DOHH2 (cell line): Measurements from ENCODE around the gene HIPK1.
"Not testable (repeated sequence)": the region's sequence is repeated elsewhere in the genome, so short reads cannot be mapped to it uniquely, and the experiment has no call there.

Experiments used
- H3F3A ChIP-seq: fragments of 200-600 bp; sonication (generic), shearing (Covaris generic); 2 replicates; pipeline ENCODE4 v1.6.0; 2016; ENCODE audit warnings: antibody characterized with exemption, mild to moderate bottlenecking; ENCODE audit not compliant: control insufficient read depth, insufficient read depth
- H3K27ac ChIP-seq: fragments of 200-600 bp; sonication (generic); 2 replicates; pipeline ENCODE4 v1.5.1; 2014; ENCODE audit warnings: low read depth, mild to moderate bottlenecking, low read length, moderate library complexity
- H3K27me3 ChIP-seq: fragments of 200-600 bp; sonication (generic); 2 replicates; pipeline ENCODE4 v1.6.1; 2014; ENCODE audit warnings: mild to moderate bottlenecking, low read length, mixed read lengths; ENCODE audit not compliant: control insufficient read depth
- H3K36me3 ChIP-seq: fragments of 200-600 bp; sonication (generic); 2 replicates; pipeline ENCODE4 v1.6.1; 2014; ENCODE audit warnings: mild to moderate bottlenecking, low read length, moderate library complexity, mixed read lengths; ENCODE audit not compliant: control insufficient read depth
- H3K4me1 ChIP-seq: fragments of 200-600 bp; sonication (generic); 2 replicates; pipeline ENCODE4 v1.6.1; 2014; ENCODE audit warnings: mild to moderate bottlenecking, low read length, mixed read lengths; ENCODE audit not compliant: control insufficient read depth
- H3K4me2 ChIP-seq: fragments of 200-600 bp; sonication (generic); 2 replicates; pipeline ENCODE4 v1.6.0; 2014; ENCODE audit warnings: mild to moderate bottlenecking, low read length, moderate library complexity
- H3K4me3 ChIP-seq: fragments of 200-600 bp; sonication (generic); 2 replicates; pipeline ENCODE4 v1.5.1; 2014; ENCODE audit warnings: mild to moderate bottlenecking, low read length, mixed read lengths
- H3K79me2 ChIP-seq: fragments of 200-600 bp; sonication (generic); 2 replicates; pipeline ENCODE4 v1.6.1; 2014; ENCODE audit warnings: mild to moderate bottlenecking, low read length, mixed read lengths; ENCODE audit not compliant: control insufficient read depth
- H3K9me2 ChIP-seq: fragments of 200-600 bp; sonication (generic); replicated peaks from 2 replicates; pipeline ENCODE4 v1.6.1; 2014; ENCODE audit warnings: mild to moderate bottlenecking, low read length, mixed read lengths; ENCODE audit not compliant: control insufficient read depth
- H3K9me3 ChIP-seq: fragments of 200-600 bp; sonication (generic); 2 replicates; pipeline ENCODE4 v1.6.1; 2014; ENCODE audit warnings: antibody characterized with exemption, low read length, mixed read lengths; ENCODE audit not compliant: control insufficient read depth, insufficient read depth
- H4K20me1 ChIP-seq: fragments of 200-600 bp; sonication (generic); 2 replicates; pipeline ENCODE4 v1.6.0; 2014; ENCODE audit warnings: low read depth, mild to moderate bottlenecking, antibody characterized with exemption, low read length, moderate library complexity; ENCODE audit not compliant: control insufficient read depth, insufficient read depth
- EZH2phosphoT487 ChIP-seq: fragments of 200-600 bp; sonication (generic); IDR thresholded peaks from 2 replicates; pipeline ENCODE4 v1.6.1; 2017; ENCODE audit warnings: borderline replicate concordance, mild to moderate bottlenecking, antibody characterized with exemption, low read length, moderate library complexity, mixed read lengths
- TF ChIP-seq, protein P1 (sequence below): fragments of 200-600 bp; sonication (generic); IDR thresholded peaks from one replicate; pipeline ENCODE4 v1.5.1; 2014; ENCODE audit warnings: antibody characterized with exemption, mild to moderate bottlenecking, low read depth, low read length; ENCODE audit not compliant: poor library complexity, severe bottlenecking

Gene HIPK1

DNA sequence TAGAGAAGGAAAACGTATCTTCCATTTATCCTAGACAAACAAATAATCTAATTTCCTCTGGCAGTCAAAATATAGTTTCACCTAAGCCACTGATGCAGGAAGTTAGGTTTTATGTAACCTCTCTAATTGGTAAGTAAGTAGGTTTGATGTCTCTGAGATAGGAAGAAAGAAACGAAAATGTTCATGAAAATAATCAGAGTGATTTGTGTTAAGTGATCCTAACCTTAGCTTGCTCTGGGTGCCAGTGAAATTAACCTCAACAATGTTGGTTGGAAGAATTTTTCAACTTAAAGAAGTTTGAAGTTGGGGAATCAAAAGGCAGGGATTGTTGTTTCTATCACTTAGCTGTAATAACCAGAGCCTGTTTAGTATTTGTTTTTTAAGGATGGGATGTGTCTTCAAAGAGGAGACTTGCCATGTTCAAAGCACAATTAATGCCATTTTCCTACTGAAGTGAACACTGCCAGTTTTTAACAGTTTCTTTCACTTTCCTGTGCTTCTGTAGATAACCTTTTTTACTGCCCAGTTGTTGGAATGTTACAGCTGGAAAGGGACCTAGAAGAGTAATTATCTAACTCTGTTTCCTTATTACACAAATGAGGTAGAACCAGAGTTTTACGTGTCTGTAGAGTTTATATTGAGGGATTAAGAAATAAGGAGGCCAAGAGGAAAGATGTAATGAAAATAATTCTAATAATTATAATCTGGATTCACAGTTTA lies 18.4 kb downstream of the HIPK1 start:
- Histone ChIP-seq H3K4me2 (peak overlapping the region; percentile 64), H3K4me3 (peak overlapping the region; percentile 48), H3K27me3 (no peaks in the 10 kb centered on the region), H3F3A (peaks cover 11% of the 10 kb centered on the region; the same call in 1 of the 2 replicates), H3K4me1 (peaks cover 35% of the 10 kb centered on the region), H3K36me3 (peaks cover 39% of the 10 kb centered on the region), H3K9me2 (no peaks in the 10 kb centered on the region), H3K79me2 (peaks cover 89% of the 10 kb centered on the region), H4K20me1 (0 out of 2 replicates have a peak, but pooled peaks cover 7% of the 10 kb centered on the region), H3K9me3 (peaks cover 10% of the 10 kb centered on the region; the same call in 1 of the 2 replicates), H3K27ac (peak overlapping the region; percentile 7; the same call in 1 of the 2 replicates)
- TF ChIP-seq, protein P1, sequence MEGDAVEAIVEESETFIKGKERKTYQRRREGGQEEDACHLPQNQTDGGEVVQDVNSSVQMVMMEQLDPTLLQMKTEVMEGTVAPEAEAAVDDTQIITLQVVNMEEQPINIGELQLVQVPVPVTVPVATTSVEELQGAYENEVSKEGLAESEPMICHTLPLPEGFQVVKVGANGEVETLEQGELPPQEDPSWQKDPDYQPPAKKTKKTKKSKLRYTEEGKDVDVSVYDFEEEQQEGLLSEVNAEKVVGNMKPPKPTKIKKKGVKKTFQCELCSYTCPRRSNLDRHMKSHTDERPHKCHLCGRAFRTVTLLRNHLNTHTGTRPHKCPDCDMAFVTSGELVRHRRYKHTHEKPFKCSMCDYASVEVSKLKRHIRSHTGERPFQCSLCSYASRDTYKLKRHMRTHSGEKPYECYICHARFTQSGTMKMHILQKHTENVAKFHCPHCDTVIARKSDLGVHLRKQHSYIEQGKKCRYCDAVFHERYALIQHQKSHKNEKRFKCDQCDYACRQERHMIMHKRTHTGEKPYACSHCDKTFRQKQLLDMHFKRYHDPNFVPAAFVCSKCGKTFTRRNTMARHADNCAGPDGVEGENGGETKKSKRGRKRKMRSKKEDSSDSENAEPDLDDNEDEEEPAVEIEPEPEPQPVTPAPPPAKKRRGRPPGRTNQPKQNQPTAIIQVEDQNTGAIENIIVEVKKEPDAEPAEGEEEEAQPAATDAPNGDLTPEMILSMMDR: no peak
- no peak for TF ChIP-seq EZH2phosphoT487

DNA sequence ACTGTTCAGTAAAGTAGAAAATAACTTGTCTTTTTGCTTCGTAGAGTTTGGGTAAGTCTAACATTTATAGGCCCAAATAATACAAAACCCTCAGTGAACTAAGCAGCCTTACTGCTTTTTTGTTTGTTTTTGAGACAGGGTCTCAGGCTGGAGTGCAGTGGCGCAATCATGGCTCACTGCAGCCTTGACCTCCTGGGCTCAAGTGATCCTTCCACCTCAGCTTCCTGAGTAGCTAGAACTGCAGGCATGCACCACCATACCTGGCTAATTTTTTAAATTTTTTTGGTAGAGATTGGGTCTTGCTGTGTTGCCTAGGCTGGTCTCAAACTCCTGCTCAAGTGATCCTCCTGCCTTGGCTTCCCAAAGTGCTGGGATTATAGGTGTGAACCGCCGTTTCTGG lies 19.0 kb downstream of the HIPK1 start:
- not testable (repeated sequence) for H3K27me3 ChIP-seq, H4K20me1 ChIP-seq, H3K27ac ChIP-seq, H3K4me3 ChIP-seq, H3K9me3 ChIP-seq, H3K9me2 ChIP-seq, H3K4me2 ChIP-seq
- Histone ChIP-seq H3K4me1 (peaks cover 35% of the 10 kb centered on the region), H3F3A (peaks cover 11% of the 10 kb centered on the region; the same call in 1 of the 2 replicates), H3K36me3 (peaks cover 36% of the 10 kb centered on the region), H3K79me2 (peaks cover 86% of the 10 kb centered on the region)

DNA sequence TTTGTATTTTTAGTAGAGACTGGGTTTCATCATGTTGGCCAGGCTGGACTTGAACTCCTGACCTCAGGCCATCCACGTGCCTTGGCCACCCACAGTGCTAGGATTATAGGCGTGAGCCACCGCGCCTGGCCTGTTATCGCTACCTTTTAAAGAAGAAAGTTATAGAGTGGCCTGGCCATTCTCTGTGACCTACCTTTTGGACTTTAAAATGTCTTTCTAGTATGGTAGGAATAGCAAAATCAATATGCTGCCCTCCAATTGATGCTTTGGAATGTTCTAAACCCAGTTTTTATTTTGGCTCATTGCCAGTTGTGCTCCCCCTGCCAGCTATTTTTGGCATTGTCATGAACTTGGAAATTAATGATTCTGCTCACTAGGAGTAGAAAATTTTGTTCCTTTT lies 19.9 kb downstream of the HIPK1 start:
- Histone ChIP-seq H3K9me3 (peaks cover 10% of the 10 kb centered on the region; the same call in 1 of the 2 replicates), H3K36me3 (peaks cover 32% of the 10 kb centered on the region), H3K4me1 (peaks cover 35% of the 10 kb centered on the region), H4K20me1 (0 out of 2 replicates have a peak, but pooled peaks cover 7% of the 10 kb centered on the region), H3K4me2 (no peak overlapping the region), H3K27me3 (no peaks in the 10 kb centered on the region), H3K27ac (no peak overlapping the region), H3K79me2 (peaks cover 78% of the 10 kb centered on the region), H3F3A (peaks cover 11% of the 10 kb centered on the region; the same call in 1 of the 2 replicates), H3K4me3 (no peak overlapping the region), H3K9me2 (no peaks in the 10 kb centered on the region)
- TF ChIP-seq, protein P1: no peak
- TF ChIP-seq EZH2phosphoT487: no peak

DNA sequence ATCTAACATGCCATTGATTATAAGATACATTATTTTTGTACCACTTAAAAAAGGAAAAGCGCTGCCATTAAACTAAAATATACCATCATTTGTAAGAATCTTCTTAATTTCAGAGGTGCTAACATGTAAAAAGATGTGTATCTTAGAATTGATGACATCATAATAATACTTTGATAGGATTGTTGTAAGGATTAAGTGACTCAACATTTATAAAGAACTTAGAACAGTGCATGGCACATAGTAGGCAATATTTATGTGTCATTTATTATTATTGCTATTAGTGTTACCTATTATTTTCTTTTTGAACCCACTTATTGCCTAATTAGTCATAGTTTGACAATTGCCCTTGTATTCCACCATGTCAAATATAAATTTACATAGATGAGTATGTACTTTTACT lies 21.8 kb downstream of the HIPK1 start:
- H3K27me3 ChIP-seq: no peaks in the 10 kb centered on the region
- peaks cover 7% of the 10 kb centered on the region; the same call in 1 of the 2 replicates for H3F3A ChIP-seq
- TF ChIP-seq, protein P1: no peak
- H3K27ac ChIP-seq: no peak overlapping the region
- no peaks in the 10 kb centered on the region for H3K9me3 ChIP-seq
- H4K20me1 ChIP-seq: 0 out of 2 replicates have a peak, but pooled peaks cover 7% of the 10 kb centered on the region
- no peak overlapping the region for H3K4me3 ChIP-seq
- H3K9me2 ChIP-seq: no peaks in the 10 kb centered on the region
- no peak overlapping the region for H3K4me2 ChIP-seq
- peaks cover 34% of the 10 kb centered on the region for H3K36me3 ChIP-seq
- H3K79me2 ChIP-seq: peaks cover 63% of the 10 kb centered on the region
- peaks cover 22% of the 10 kb centered on the region for H3K4me1 ChIP-seq
